ENCODE data around the gene CLDN3.

Gene CLDN3

GRCh38 chr7:73770860-73771670 is 995 bp upstream of the CLDN3 start:
- DNase-seq (ENCODE audit: low spot score): no peak

GRCh38 chr7:73769481-73770001 is 529 bp downstream of the CLDN3 start:
- no peak for DNase-seq (ENCODE audit: low spot score)

GRCh38 chr7:73768641-73769480 is 1.2 kb downstream of the CLDN3 start:
- no peak for DNase-seq (ENCODE audit: low spot score)

- no peak for DNase-seq (ENCODE audit: low spot score)
These were observed 3.4 kb downstream of the CLDN3 start for GRCh38 chr7:73766556-73767229.

GRCh38 chr7:73762659-73762999 is 7.4 kb downstream of the CLDN3 start:
- no peak for DNase-seq (ENCODE audit: low spot score)

GRCh38 chr7:73761854-73762658 is 8.0 kb downstream of the CLDN3 start:
- DNase-seq (ENCODE audit: low spot score): no peak

- no peak for DNase-seq (ENCODE audit: low spot score)
These were observed 11.4 kb downstream of the CLDN3 start for GRCh38 chr7:73758581-73759138.

- DNase-seq (ENCODE audit: low spot score): no peak
These were observed 19.9 kb downstream of the CLDN3 start for GRCh38 chr7:73749931-73750776.

- DNase-seq (ENCODE audit: low spot score): no peak
These were observed 23.7 kb downstream of the CLDN3 start for GRCh38 chr7:73746378-73746777.

- peak; percentile 100 for DNase-seq (ENCODE audit: low spot score)
These were observed 27.1 kb downstream of the CLDN3 start for GRCh38 chr7:73742753-73743641.

GRCh38 chr7:73742338-73742752 is 27.7 kb downstream of the CLDN3 start:
- no peak for DNase-seq (ENCODE audit: low spot score)

- DNase-seq (ENCODE audit: low spot score): peak; percentile 64
These were observed 28.5 kb downstream of the CLDN3 start for GRCh38 chr7:73741600-73741999.

GRCh38 chr7:73740771-73741170 is 29.3 kb downstream of the CLDN3 start:
- DNase-seq (ENCODE audit: low spot score): peak; percentile 59

- no peak for DNase-seq (ENCODE audit: low spot score)
These were observed 29.9 kb downstream of the CLDN3 start for GRCh38 chr7:73740212-73740611.

- no peak for DNase-seq (ENCODE audit: low spot score)
These were observed 30.7 kb downstream of the CLDN3 start for GRCh38 chr7:73739387-73739767.

GRCh38 chr7:73738612-73739386 is 31.3 kb downstream of the CLDN3 start, which contains the start of gene ABHD11:
TSS of gene ABHD11 (minus strand) at chr7:73738802. CDS start at chr7:73738770, 32 bp downstream.
- peak; percentile 98 for DNase-seq (ENCODE audit: low spot score)

- DNase-seq (ENCODE audit: low spot score): peak; percentile 69
These were observed 31.9 kb downstream of the CLDN3 start for GRCh38 chr7:73738220-73738611.

- no peak for DNase-seq (ENCODE audit: low spot score)
These were observed 32.4 kb downstream of the CLDN3 start for GRCh38 chr7:73737491-73738219.

Data from SW480 (cell line).